Transverse colon (tissue), 4 donors: ENCODE measurements around the gene ERVMER34-1.

ENCODE experiments used
- EP300 ChIP-seq: sonication (generic); formaldehyde crosslinking; IDR thresholded peaks from one replicate; pipeline ENCODE4 v1.6.1; 2017; ENCODE audit warnings: antibody characterized with exemption, low read depth
- POLR2A ChIP-seq: fragments of 450-650 bp; IDR thresholded peaks from one replicate; pipeline ENCODE4 v1.6.1; 2016; ENCODE audit warnings: antibody characterized with exemption, mild to moderate bottlenecking, moderate library complexity
- POLR2AphosphoS5 ChIP-seq, 3 donors: sonication (generic); formaldehyde crosslinking; IDR thresholded peaks; one replicate each; pipeline ENCODE4 v1.6.1; 2016; ENCODE audit warnings: antibody characterized with exemption in 3 of 3
- TF ChIP-seq, protein P1 (sequence below), 5 experiments: fragments of 200-600 bp in 3 of 5; fragments of 450-650 bp in 2 of 5; sonication (generic) in 3 of 5; IDR thresholded peaks; 1 replicate in 2 of 5; 2 replicates in 3 of 5; pipeline ENCODE4 v1.5.1; 2016 to 2017; ENCODE audit warnings: antibody characterized with exemption in 5 of 5, inconsistent platforms in 3 of 5, mild to moderate bottlenecking in 2 of 5, moderate library complexity in 1 of 5

DNA sequence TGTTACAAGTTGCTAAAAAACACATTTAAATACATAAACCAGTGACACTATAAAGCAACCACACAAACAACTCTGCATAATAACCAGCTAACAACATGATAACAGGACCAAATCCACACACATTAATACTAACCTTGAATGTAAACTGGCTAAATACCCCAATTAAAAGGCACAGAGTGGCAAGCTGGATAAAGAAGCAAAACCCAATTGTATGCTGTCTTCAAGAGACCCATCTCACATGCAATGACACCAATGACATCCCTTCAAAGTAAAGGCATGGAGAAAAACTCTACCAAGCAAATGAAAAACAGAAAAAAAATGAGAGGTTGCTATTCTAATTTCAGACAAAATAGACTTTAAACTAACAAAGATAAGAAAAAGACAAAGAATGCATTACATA is 57.7 kb downstream of the ERVMER34-1 start:
- TF ChIP-seq, protein P1, sequence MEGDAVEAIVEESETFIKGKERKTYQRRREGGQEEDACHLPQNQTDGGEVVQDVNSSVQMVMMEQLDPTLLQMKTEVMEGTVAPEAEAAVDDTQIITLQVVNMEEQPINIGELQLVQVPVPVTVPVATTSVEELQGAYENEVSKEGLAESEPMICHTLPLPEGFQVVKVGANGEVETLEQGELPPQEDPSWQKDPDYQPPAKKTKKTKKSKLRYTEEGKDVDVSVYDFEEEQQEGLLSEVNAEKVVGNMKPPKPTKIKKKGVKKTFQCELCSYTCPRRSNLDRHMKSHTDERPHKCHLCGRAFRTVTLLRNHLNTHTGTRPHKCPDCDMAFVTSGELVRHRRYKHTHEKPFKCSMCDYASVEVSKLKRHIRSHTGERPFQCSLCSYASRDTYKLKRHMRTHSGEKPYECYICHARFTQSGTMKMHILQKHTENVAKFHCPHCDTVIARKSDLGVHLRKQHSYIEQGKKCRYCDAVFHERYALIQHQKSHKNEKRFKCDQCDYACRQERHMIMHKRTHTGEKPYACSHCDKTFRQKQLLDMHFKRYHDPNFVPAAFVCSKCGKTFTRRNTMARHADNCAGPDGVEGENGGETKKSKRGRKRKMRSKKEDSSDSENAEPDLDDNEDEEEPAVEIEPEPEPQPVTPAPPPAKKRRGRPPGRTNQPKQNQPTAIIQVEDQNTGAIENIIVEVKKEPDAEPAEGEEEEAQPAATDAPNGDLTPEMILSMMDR (IDR thresholded peaks at IDR 0.05), result no peak
- TF ChIP-seq POLR2A, result no peak
- no peak for TF ChIP-seq POLR2AphosphoS5 (IDR thresholded peaks at IDR 0.05)
- TF ChIP-seq EP300, result no peak
